ENCODE data around the gene SLC27A6.

DNA sequence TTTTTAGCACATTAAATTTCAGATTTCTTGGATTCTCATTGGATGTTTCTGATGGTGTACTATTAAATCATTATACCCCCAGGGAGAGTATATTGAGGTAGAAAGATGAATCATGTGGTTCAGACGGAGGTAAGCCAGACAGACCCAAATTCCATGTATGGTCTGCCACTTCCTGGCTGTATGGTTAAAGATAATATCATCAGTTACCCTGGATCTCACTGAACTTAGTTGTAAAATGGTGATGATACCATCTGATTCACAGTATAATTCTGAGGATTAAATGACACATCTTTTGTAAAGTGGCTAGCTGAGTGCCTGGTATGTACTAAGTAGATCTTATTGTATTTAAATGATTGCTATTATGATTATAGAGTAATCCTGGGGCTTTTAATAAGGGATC is 9.3 kb downstream of the SLC27A6 start:
- TF ChIP-seq GATA3 (IDR thresholded peaks at IDR 0.05; ENCODE audit: low read depth, low read length) (0 out of 2 replicates have a peak, but pooled peaks have one; percentile 15), GATA2 (IDR thresholded peaks at IDR 0.05; ENCODE audit: low read depth, low read length) (no peak)

All from SH-SY5Y (cell line).